ENCODE results near the gene HTR7. TPM values are rescaled to one million over a fixed set of nuclear protein-coding genes. Genes with fewer than 3 reads are reported as not detected.
"Not testable (repeated sequence)": the region's sequence is repeated elsewhere in the genome, so short reads cannot be mapped to it uniquely, and the experiment has no call there.

Gene HTR7
- total and polyA plus RNA-seq, 9 of the 15 experiments (the other 6 are each of a cell fraction or from before 2014, with no cell fraction given) = 0.07 to 0.33 (median 0.18) TPM

- POLR2A ChIA-PET = not testable (repeated sequence)
Measured at GRCh38 chr10:90807106-90807505, 50.7 kb downstream of the HTR7 start.

GRCh38 chr10:90806677-90807076 lies 51.2 kb downstream of the HTR7 start:
- intact Hi-C loops (cut with micrococcal nuclease) (no loop called here), in situ Hi-C loops (cut with MboI) (no loop called here)
- Histone ChIP-seq H3K4me2 (ENCODE audit: insufficient read depth, low read length) (no peak overlapping the region), H3K9me3 (replicated peaks; ENCODE audit: control insufficient read depth, insufficient read depth, low read depth, low read length) (no peaks in the 10 kb centered on the region), H3K36me3 (ENCODE audit: control insufficient read depth, insufficient read depth, low read length) (no peaks in the 10 kb centered on the region), H2AFZ (ENCODE audit: low read depth, low read length) (no peak overlapping the region), H3K27ac (ENCODE audit: extremely low read depth, low read depth, low read length) (no peak overlapping the region), H3K4me3 (no peak overlapping the region), H3K9ac (ENCODE audit: insufficient read depth in 1 of 2, low read depth in 2 of 2, low read length in 2 of 2) (no peak overlapping the region), H3K27me3 (ENCODE audit: control insufficient read depth in 2 of 2, insufficient read depth in 2 of 2, low read length in 2 of 2) (no peaks in the 10 kb centered on the region), H3K9me1 (ENCODE audit: control insufficient read depth, insufficient read depth, low read length) (no peaks in the 10 kb centered on the region), H3K4me1 (replicated peaks in 1 of 2; ENCODE audit: control insufficient read depth in 2 of 2, insufficient read depth in 2 of 2, low read length in 2 of 2) (no peaks in the 10 kb centered on the region; a peak in 1 of 5 replicates), H3K79me2 (ENCODE audit: control insufficient read depth, insufficient read depth, low read length) (no peaks in the 10 kb centered on the region), H4K20me1 (replicated peaks; ENCODE audit: control insufficient read depth, insufficient read depth, low read length) (no peaks in the 10 kb centered on the region)
- CTCF ChIA-PET (ENCODE audit: low intra/inter-chr PET ratio) = no interaction called here
- POLR2A ChIA-PET = no interaction called here
- DNase-seq (ENCODE audit: extremely low read depth in 1 of 4, low spot score in 3 of 4) = no peak
- FAIRE-seq = no peak
- no peak for ATAC-seq
- TF ChIP-seq TCF7 (IDR thresholded peaks at IDR 0.05; ENCODE audit: borderline replicate concordance) (no peak), SAFB (IDR thresholded peaks at IDR 0.05; ENCODE audit: borderline replicate concordance, low read depth, low read length) (no peak), KLF1 (tag; IDR thresholded peaks at IDR 0.05) (no peak), ZNF445 (CRISPR knock-in tag; IDR thresholded peaks at IDR 0.05; ENCODE audit: low read depth) (no peak), KAT2B (IDR thresholded peaks at IDR 0.05; ENCODE audit: low read depth, low read length) (no peak)
- WGBS (ENCODE audit: insufficient coverage, low coverage, missing lambda C conversion rate) = 0% methylated on average over 1 of the region's 1 CpG
- BruUV-seq (replicated peaks) = no TSS peak

More at GRCh38 chr10:90807106-90807505, 50.7 kb downstream of the HTR7 start:
- H2AFZ ChIP-seq (ENCODE audit: low read depth, low read length); H3K4me2 ChIP-seq (ENCODE audit: insufficient read depth, low read length); H3K36me3 ChIP-seq (ENCODE audit: control insufficient read depth, insufficient read depth, low read length); H3K27me3 ChIP-seq (ENCODE audit: control insufficient read depth in 2 of 2, insufficient read depth in 2 of 2, low read length in 2 of 2); in situ Hi-C loops (cut with MboI); H3K79me2 ChIP-seq (ENCODE audit: control insufficient read depth, insufficient read depth, low read length); FAIRE-seq; H3K4me3 ChIP-seq; H3K27ac ChIP-seq (ENCODE audit: extremely low read depth, low read depth, low read length); CTCF ChIA-PET (ENCODE audit: low intra/inter-chr PET ratio); H4K20me1 ChIP-seq (replicated peaks; ENCODE audit: control insufficient read depth, insufficient read depth, low read length); ATAC-seq; DNase-seq (ENCODE audit: extremely low read depth in 1 of 4, low spot score in 3 of 4); BruUV-seq (replicated peaks); H3K9me3 ChIP-seq (replicated peaks; ENCODE audit: control insufficient read depth, insufficient read depth, low read depth, low read length); intact Hi-C loops (cut with micrococcal nuclease); H3K9ac ChIP-seq (ENCODE audit: insufficient read depth in 1 of 2, low read depth in 2 of 2, low read length in 2 of 2); H3K4me1 ChIP-seq (replicated peaks in 1 of 2; ENCODE audit: control insufficient read depth in 2 of 2, insufficient read depth in 2 of 2, low read length in 2 of 2); H3K9me1 ChIP-seq (ENCODE audit: control insufficient read depth, insufficient read depth, low read length): not testable (repeated sequence)
- WGBS (ENCODE audit: insufficient coverage, low coverage, missing lambda C conversion rate) = 25% methylated on average over 4 of the region's 4 CpGs

All from K562 (cell line).